GM19099 (cell line): ENCODE measurements around the gene SELL.

Experiments
- POLR2A ChIP-seq: IDR thresholded peaks from 3 replicates; pipeline ENCODE4 v1.6.1; 2011; ENCODE audit warnings: low read depth; ENCODE audit not compliant: insufficient read length; ENCODE audit errors: extremely low read depth

SELL gene

GRCh38 chr1:169682071-169682470 lies 29.3 kb downstream of the SELL start:
- TF ChIP-seq POLR2A = no peak

- no peak for TF ChIP-seq POLR2A
Measured at GRCh38 chr1:169681140-169681539, 30.3 kb downstream of the SELL start.

- no peak for TF ChIP-seq POLR2A
Measured at GRCh38 chr1:169680377-169681019, 30.9 kb downstream of the SELL start.

- no peak for TF ChIP-seq POLR2A
Measured at GRCh38 chr1:169679692-169680091, 31.7 kb downstream of the SELL start.

- TF ChIP-seq POLR2A = no peak
Measured at GRCh38 chr1:169676001-169676400, 35.4 kb downstream of the SELL start.

- TF ChIP-seq POLR2A = no peak
Measured at GRCh38 chr1:169670836-169671235, 40.6 kb downstream of the SELL start.

GRCh38 chr1:169653873-169654272 lies 57.5 kb downstream of the SELL start:
- TF ChIP-seq POLR2A = no peak

GRCh38 chr1:169651035-169651434 lies 60.4 kb downstream of the SELL start:
- no peak for TF ChIP-seq POLR2A

- TF ChIP-seq POLR2A = no peak
Measured at GRCh38 chr1:169650551-169650950, 60.9 kb downstream of the SELL start.

GRCh38 chr1:169648709-169649108 lies 62.7 kb downstream of the SELL start:
- no peak for TF ChIP-seq POLR2A

- TF ChIP-seq POLR2A = no peak
Measured at GRCh38 chr1:169648187-169648586, 63.2 kb downstream of the SELL start.

- TF ChIP-seq POLR2A = no peak
Measured at GRCh38 chr1:169647512-169647911, 63.9 kb downstream of the SELL start.

- TF ChIP-seq POLR2A = no peak
Measured at GRCh38 chr1:169644297-169644696, 67.1 kb downstream of the SELL start.
